Stimulated activated CD4-positive, alpha-beta T cell treated with anti-CD3 and anti-CD28 coated beads, TNF-alpha, amount 100 ng/mL, for 48 hours (primary cell): ENCODE results near the gene THOC2.
"Not testable (repeated sequence)": the region's sequence is repeated elsewhere in the genome, so short reads cannot be mapped to it uniquely, and the experiment has no call there.

Experiments
- DNase-seq, 3 donors: peaks; one replicate each; pipeline ENCODE4 v3.0.0-alpha.2; 2020; ENCODE audit warnings: low read depth in 3 of 3

Gene THOC2

GRCh38 chrX:123735137-123735536, 2.3 kb upstream of the THOC2 start:
- not testable (repeated sequence) for DNase-seq

GRCh38 chrX:123734079-123734478, 1.2 kb upstream of the THOC2 start:
- not testable (repeated sequence) for DNase-seq

GRCh38 chrX:123731987-123732669, 724 bp downstream of the THOC2 start:
- DNase-seq = no peak

- peak in 1 of 3 donors; percentile 8 for DNase-seq
Measured at GRCh38 chrX:123731258-123731986, 1.4 kb downstream of the THOC2 start.

GRCh38 chrX:123728554-123728953, 4.3 kb downstream of the THOC2 start:
- DNase-seq = no peak

GRCh38 chrX:123728016-123728415, 4.8 kb downstream of the THOC2 start:
- DNase-seq = no peak

GRCh38 chrX:123722193-123722592, 10.7 kb downstream of the THOC2 start:
- DNase-seq = not testable (repeated sequence)

- DNase-seq = no peak
Measured at GRCh38 chrX:123720486-123720885, 12.4 kb downstream of the THOC2 start.

GRCh38 chrX:123713841-123714240, 19.0 kb downstream of the THOC2 start:
- no peak for DNase-seq

GRCh38 chrX:123713434-123713833, 19.4 kb downstream of the THOC2 start:
- no peak for DNase-seq

GRCh38 chrX:123711201-123711600, 21.7 kb downstream of the THOC2 start:
- not testable (repeated sequence) for DNase-seq

GRCh38 chrX:123704781-123705180, 28.1 kb downstream of the THOC2 start:
- no peak for DNase-seq

GRCh38 chrX:123698979-123699520, 33.8 kb downstream of the THOC2 start:
- no peak for DNase-seq

GRCh38 chrX:123696334-123696733, 36.5 kb downstream of the THOC2 start:
- DNase-seq = no peak

GRCh38 chrX:123695242-123695641, 37.6 kb downstream of the THOC2 start:
- no peak for DNase-seq

- DNase-seq = no peak
Measured at GRCh38 chrX:123691776-123692175, 41.1 kb downstream of the THOC2 start.

- DNase-seq = no peak
Measured at GRCh38 chrX:123688524-123688923, 44.3 kb downstream of the THOC2 start.

GRCh38 chrX:123685232-123685631, 47.6 kb downstream of the THOC2 start:
- DNase-seq = no peak

- DNase-seq = no peak
Measured at GRCh38 chrX:123682186-123682585, 50.7 kb downstream of the THOC2 start.

GRCh38 chrX:123679733-123680460, 53.0 kb downstream of the THOC2 start:
- DNase-seq = not testable (repeated sequence)

- no peak for DNase-seq
Measured at GRCh38 chrX:123675154-123675553, 57.7 kb downstream of the THOC2 start.

GRCh38 chrX:123673813-123674212, 59.0 kb downstream of the THOC2 start:
- no peak for DNase-seq
